IPS-18c (cell line): ENCODE results near the gene ANGPTL4.
"Not testable (repeated sequence)": the region's sequence is repeated elsewhere in the genome, so short reads cannot be mapped to it uniquely, and the experiment has no call there.

Source experiments
- H3K4me3 ChIP-seq: 2 replicates; pipeline ENCODE4 v1.7.0; 2013; ENCODE audit warnings: low read depth, mild to moderate bottlenecking, low read length, moderate library complexity; ENCODE audit not compliant: insufficient read depth
- H3K9me3 ChIP-seq: one replicate; pipeline ENCODE4 v1.6.1; 2013; ENCODE audit warnings: mild to moderate bottlenecking, low read length, moderate library complexity; ENCODE audit not compliant: control insufficient read depth, insufficient read depth

The ANGPTL4 gene

GRCh38 chr19:8363803-8364771, at the start of gene ANGPTL4:
TSS of gene ANGPTL4 (plus strand) at chr19:8364155. CDS start at chr19:8364322, 167 bp downstream.
- Histone ChIP-seq H3K4me3 (peak within 1 kb of the TSS; percentile 77), H3K9me3 (no peaks in the 10 kb centered on the region)

- H3K4me3 ChIP-seq, H3K9me3 ChIP-seq: not testable (repeated sequence)
Observed at GRCh38 chr19:8314981-8315640, 48.8 kb upstream of the ANGPTL4 start.

DNA sequence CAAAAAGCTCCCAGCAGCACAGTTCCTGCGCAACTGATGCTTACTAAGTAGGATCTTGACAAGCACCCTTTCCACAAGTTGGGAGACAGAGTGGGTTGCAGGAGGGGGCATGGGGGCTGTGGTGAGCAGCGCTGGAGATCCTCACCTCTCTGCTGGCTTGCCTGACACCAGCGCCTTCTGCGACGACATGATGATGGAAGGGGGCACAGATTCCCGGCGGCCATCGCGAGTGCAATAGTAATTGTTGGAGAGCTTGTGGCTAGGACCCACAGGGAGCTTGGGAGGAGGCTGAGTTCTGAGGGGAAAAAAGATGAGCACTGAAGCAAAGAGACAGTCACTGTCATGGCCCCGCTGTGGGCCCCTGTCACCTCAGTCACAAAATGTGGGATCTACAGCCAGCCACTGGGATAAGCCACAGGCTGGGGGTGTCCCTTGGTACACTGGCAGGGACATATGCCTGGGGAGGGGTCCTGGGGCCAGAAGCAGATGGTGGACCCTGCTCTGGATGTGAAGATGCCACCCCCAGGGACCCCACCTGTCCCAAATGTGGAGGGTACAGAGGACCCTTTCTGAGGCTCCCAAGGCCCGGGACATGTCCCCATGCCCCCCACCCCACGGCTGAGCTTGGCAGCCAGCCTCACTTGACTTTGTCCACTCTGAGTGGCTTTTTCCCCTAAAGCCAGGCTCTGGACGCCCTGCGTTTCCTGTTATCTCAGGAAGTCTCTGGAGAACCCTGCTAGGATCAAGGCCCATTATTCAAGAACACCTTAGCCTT, 47.4 kb upstream of the ANGPTL4 start:
- no peak overlapping the region for H3K4me3 ChIP-seq
- no peaks in the 10 kb centered on the region for H3K9me3 ChIP-seq

- H3K9me3 ChIP-seq, result not testable (repeated sequence)
Observed at GRCh38 chr19:8318835-8319234, 45.1 kb upstream of the ANGPTL4 start.

GRCh38 chr19:8319807-8320520, 44.0 kb upstream of the ANGPTL4 start:
- H3K9me3 ChIP-seq, result no peaks in the 10 kb centered on the region
- peak overlapping the region; percentile 95 for H3K4me3 ChIP-seq

More at GRCh38 chr19:8318835-8319234, 45.1 kb upstream of the ANGPTL4 start:
- H3K4me3 ChIP-seq, result not testable (repeated sequence)

GRCh38 chr19:8320564-8321066, 43.3 kb upstream of the ANGPTL4 start:
- H3K9me3 ChIP-seq, result no peaks in the 10 kb centered on the region
- H3K4me3 ChIP-seq, result peak overlapping the region; percentile 95

GRCh38 chr19:8321067-8321985, 42.6 kb upstream of the ANGPTL4 start, which contains the start of the genes NDUFA7 and RPS28:
TSS of gene NDUFA7 (minus strand) at chr19:8321375. CDS start at chr19:8321358, 17 bp downstream.
TSS of gene RPS28 (plus strand) at chr19:8321496. CDS start at chr19:8321531, 35 bp downstream.
- Histone ChIP-seq H3K4me3 (peak within 1 kb of the TSS; percentile 95), H3K9me3 (no peaks in the 10 kb centered on the region)

DNA sequence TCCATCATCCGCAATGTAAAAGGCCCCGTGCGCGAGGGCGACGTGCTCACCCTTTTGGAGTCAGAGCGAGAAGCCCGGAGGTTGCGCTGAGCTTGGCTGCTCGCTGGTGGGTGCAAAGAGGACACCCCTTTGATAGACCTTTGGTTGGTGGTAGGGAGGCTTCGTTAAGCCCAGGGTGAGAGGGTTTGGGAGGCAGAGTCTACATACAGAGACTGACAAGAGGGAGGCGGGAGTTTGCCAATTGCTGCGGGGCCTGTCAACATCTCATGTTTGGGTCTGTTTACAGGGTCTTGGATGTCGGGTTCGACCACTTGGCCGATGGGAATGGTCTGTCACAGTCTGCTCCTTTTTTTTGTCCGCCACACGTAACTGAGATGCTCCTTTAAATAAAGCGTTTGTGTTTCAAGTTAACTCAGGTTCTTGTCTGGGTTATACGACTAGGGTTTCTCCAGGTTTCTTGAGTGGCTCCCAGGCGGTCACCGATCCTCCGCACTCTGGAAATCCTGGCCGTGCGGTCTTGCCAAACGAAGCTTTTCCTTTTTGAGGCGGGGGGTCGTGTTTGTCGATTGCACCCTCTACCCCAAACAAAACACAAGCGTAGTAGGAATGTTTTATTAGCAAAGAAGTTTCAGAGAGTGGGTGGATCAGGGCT, 41.8 kb upstream of the ANGPTL4 start:
- Histone ChIP-seq H3K4me3 (peak overlapping the region; percentile 95), H3K9me3 (no peaks in the 10 kb centered on the region)

GRCh38 chr19:8322638-8322997, 41.3 kb upstream of the ANGPTL4 start:
- H3K4me3 ChIP-seq, result peak overlapping the region; percentile 95

DNA sequence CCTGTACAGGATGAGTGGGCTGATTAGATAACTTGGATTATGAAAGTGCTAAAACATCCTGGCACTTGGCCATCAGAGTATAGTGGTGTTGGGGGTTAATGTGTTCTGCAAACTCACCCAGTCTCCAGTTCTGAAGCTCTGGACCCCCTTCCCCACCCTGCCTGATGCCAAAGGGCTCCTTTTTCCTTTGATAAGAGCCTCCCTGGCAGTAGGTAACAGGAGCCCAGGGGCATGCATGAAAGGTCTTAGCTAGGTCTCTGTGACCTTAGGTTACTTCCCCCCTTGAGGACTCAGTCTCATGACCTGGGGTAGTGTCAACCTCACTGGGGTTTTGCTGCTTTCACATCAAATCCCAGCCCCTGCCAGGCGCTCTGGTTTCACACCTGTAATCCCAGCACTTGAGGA, 40.2 kb upstream of the ANGPTL4 start:
- no peak overlapping the region for H3K4me3 ChIP-seq
- H3K9me3 ChIP-seq, result peaks cover 2% of the 10 kb centered on the region

More at GRCh38 chr19:8322638-8322997, 41.3 kb upstream of the ANGPTL4 start:
- no peaks in the 10 kb centered on the region for H3K9me3 ChIP-seq

DNA sequence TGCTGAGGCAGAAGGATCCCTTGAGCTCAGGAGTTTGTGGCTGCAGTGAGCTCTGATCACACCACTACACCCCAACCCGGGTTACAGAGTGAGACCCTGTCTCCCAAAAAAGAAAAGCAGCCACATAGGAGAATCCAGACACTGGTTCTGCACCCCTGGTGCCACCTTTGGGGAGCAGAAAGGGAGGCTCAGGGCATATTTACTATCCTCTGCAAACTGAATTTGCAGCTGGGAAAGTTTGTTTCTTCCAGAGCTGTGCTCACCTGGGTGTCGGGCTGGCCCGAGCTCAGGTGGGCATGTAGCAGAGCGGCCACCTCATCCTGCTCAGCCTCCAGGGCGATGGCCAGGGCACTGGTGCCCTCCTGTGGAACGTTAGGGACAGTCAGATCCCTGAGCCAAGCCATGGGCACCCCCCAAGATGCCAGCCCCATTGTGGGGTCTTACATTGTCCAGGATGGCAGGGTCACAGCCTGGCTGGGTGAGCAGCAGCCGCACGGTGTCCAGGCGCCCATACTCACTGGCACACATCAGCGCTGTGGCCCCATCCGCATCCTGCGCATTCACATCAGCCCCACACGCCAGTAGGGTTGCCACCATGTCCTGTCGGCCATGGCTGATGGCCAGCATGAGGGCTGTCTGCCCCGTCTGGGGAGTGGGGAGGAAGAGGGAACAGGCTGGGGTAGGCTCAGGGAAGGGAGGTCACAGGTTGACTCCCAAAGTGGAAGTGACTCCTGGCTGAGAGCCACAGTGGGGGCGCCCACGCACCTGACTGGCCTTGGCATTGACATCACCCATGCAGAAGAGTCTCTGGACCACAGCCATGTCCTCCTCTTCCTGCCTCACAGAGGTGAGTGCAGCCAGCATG, 39.5 kb upstream of the ANGPTL4 start:
- no peak overlapping the region for H3K4me3 ChIP-seq
- H3K9me3 ChIP-seq, result peaks cover 2% of the 10 kb centered on the region

GRCh38 chr19:8325454-8325853, 38.5 kb upstream of the ANGPTL4 start:
- no peak overlapping the region for H3K4me3 ChIP-seq
- H3K9me3 ChIP-seq, result peaks cover 2% of the 10 kb centered on the region

GRCh38 chr19:8329996-8330395, 34.0 kb upstream of the ANGPTL4 start:
- H3K9me3 ChIP-seq, result peaks cover 2% of the 10 kb centered on the region
- H3K4me3 ChIP-seq, result no peak overlapping the region

DNA sequence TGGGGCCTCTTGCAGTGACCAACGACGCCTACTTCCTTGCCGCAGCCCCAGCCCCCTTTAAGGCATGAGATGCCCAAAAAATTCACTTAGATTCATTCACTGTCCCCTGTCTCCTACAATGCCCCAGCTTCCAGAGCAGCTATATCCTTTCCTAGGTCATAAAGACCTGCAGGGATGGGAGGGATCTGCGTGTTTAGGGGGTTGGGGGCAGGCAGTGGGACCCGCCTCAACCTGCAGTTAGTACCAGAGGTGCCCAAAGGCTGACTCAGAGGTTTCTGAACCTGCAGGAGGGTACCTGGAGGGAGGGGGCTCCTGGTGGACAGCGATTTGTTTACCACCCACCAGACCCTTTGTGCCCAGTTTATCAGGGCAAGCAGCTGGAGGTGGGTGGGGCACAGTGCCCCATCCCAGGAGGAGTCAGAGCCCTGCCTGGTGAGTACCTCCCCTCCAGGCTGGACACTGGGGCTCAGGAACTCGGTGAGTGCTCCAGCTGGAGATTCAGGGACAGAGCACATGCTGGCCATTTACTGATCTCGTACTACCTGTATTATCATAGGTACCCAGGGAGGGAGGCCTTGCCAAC, 32.6 kb upstream of the ANGPTL4 start:
- Histone ChIP-seq H3K9me3 (peaks cover 2% of the 10 kb centered on the region), H3K4me3 (no peak overlapping the region)
